Subcutaneous adipose tissue (tissue), 4 donors: Measurements from ENCODE around the gene LRP1. TPM values are rescaled to one million over a fixed set of nuclear protein-coding genes. Genes with fewer than 3 reads are reported as not detected.
A peak's percentile ranks its signal among the peaks of the same experiment; 100 is the strongest.

Experiments used
- small RNA-seq: library from RNA; depleted of rRNA; stranded (forward); fragments of <200 nt; gene quantifications from one replicate; pipeline ENCODE3, GENCODE V24; 2016
- total RNA-seq, 4 donors: library from RNA; depleted of rRNA; stranded (reverse); fragments of >200 nt; gene quantifications; one replicate each; pipeline ENCODE4 v1.1.0, GENCODE V29; 2016
- TF ChIP-seq, protein P1 (sequence below): fragments of 450-650 bp; IDR thresholded peaks from one replicate; pipeline ENCODE4 v1.5.1; 2016; ENCODE audit warnings: low read depth, mild to moderate bottlenecking, control low read depth, antibody characterized with exemption, moderate library complexity

The LRP1 gene
- total RNA-seq, 4 donors from 2014 or later = 301 to 814 (median 762) TPM

DNA sequence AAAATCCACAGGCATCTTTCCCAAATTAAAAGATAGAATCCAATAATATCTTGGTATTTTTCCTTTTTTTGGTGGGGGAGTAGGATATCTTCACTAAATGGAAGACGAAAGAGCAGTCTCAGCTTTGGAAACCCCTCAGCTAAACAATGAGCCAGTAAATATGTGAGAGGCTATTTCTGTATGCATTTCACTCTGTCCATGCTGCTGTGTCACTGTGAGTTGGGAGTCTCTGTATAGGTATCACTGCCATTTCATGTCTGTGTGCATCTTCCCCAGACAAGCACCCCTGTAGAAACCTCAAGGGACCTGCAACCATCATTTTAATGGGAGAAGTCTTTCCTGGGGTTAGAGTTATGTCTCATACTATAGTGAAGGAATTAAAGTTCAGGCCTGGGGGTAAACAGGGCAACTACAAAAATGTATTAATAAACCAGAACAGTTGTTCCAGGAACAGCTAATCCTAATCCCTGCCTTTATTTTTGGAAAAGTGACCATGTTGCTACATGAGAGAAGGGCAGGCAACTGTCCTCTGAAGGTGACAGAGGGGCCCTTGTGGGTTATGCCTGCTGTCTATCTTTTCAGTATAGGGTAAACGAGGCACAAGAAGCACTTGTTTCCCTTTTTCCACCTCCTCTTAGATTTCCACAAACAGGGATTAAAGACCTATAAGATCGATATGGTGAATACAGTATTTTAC lies 134.0 kb downstream of the LRP1 start:
- TF ChIP-seq, protein P1, sequence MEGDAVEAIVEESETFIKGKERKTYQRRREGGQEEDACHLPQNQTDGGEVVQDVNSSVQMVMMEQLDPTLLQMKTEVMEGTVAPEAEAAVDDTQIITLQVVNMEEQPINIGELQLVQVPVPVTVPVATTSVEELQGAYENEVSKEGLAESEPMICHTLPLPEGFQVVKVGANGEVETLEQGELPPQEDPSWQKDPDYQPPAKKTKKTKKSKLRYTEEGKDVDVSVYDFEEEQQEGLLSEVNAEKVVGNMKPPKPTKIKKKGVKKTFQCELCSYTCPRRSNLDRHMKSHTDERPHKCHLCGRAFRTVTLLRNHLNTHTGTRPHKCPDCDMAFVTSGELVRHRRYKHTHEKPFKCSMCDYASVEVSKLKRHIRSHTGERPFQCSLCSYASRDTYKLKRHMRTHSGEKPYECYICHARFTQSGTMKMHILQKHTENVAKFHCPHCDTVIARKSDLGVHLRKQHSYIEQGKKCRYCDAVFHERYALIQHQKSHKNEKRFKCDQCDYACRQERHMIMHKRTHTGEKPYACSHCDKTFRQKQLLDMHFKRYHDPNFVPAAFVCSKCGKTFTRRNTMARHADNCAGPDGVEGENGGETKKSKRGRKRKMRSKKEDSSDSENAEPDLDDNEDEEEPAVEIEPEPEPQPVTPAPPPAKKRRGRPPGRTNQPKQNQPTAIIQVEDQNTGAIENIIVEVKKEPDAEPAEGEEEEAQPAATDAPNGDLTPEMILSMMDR = no peak

Small RNAs within 50 kb of the gene (small RNA-seq; reads per million reads assigned to genes)
- 4.5 reads per million, percentile 74 among the genes with 10 or more reads in this experiment for gene MIR1228

Other genes with a start within 250 kb of the LRP1 start
- gene SDR9C7, start 194.1 kb upstream of the LRP1 start, total RNA-seq = not detected
- gene RDH16, start 170.9 kb upstream of the LRP1 start, total RNA-seq = 1 to 10 TPM in 1 of 4 donors, under 1 TPM in 2, not detected in 1; 0.34 to 1.5 (median 0.66) TPM
- gene ZBTB39, start 121.9 kb upstream of the LRP1 start, total RNA-seq = 1 to 10 TPM; 4.0 to 4.6 (median 4.4) TPM
- not detected for gene TAC3, start 112.0 kb upstream of the LRP1 start, total RNA-seq
- 1 to 10 TPM in 1 of 4 donors, under 1 TPM in 2, not detected in 1; 0.33 to 1.1 (median 0.51) TPM for gene MYO1A, start 78.4 kb upstream of the LRP1 start, total RNA-seq
- gene NEMP1, start 49.7 kb upstream of the LRP1 start, total RNA-seq = 10 to 100 TPM in 1 of 4 donors, 1 to 10 TPM in 3; 8.5 to 10.4 (median 9.6) TPM
- 10 to 100 TPM in 3 of 4 donors, 1 to 10 TPM in 1; 4.9 to 19.7 (median 13.7) TPM for gene NAB2, start 39.4 kb upstream of the LRP1 start, total RNA-seq
- gene STAT6, start 17.1 kb upstream of the LRP1 start, total RNA-seq = 100 to 1,000 TPM in 3 of 4 donors, 10 to 100 TPM in 1; 87.2 to 154 (median 131) TPM
- gene LRP1-AS, start 19.1 kb downstream of the LRP1 start, total RNA-seq = not detected
- gene NXPH4, start 88.3 kb downstream of the LRP1 start, total RNA-seq = not detected
- 10 to 100 TPM; 19.1 to 41.6 (median 32.7) TPM for gene SHMT2, start 101.2 kb downstream of the LRP1 start, total RNA-seq
- 1 to 10 TPM; 2.2 to 7.8 (median 3.7) TPM for gene STAC3, start 122.7 kb downstream of the LRP1 start, total RNA-seq